ENCODE results near the gene MLLT10. TPM values are rescaled to one million over a fixed set of nuclear protein-coding genes. Genes with fewer than 3 reads are reported as not detected.
A peak's percentile ranks its signal among the peaks of the same experiment; 100 is the strongest.

MLLT10 gene
- total RNA-seq, 1 experiment from 2014 or later = 48.4 TPM

GRCh38 chr10:21776883-21777282 lies 242.9 kb downstream of the MLLT10 start:
- TF ChIP-seq EZH2 (IDR thresholded peaks at IDR 0.05; ENCODE audit: low read depth) (no peak), CTCF (conservative IDR thresholded peaks at IDR 0.05) (no peak)
- CTCF ChIA-PET = no interaction called here

GRCh38 chr10:21791276-21791675 lies 257.2 kb downstream of the MLLT10 start:
- BruUV-seq (replicated peaks) = no TSS peak
- 0 out of 2 replicates have a peak, but pooled peaks cover 4% of the 10 kb centered on the region for H3K9me2 ChIP-seq (ENCODE audit: insufficient read depth)
- no peaks in the 10 kb centered on the region for H4K20me1 ChIP-seq (ENCODE audit: insufficient read depth)
- no peaks in the 10 kb centered on the region for H3K27me3 ChIP-seq (ENCODE audit: insufficient read depth, low read depth)
- H3F3A ChIP-seq (ENCODE audit: insufficient read depth, low read depth) = no peaks in the 10 kb centered on the region
- no peaks in the 10 kb centered on the region for H3K79me2 ChIP-seq (ENCODE audit: low read depth)
- H3K27ac ChIP-seq = no peak overlapping the region
- no peaks in the 10 kb centered on the region for H3K36me3 ChIP-seq (ENCODE audit: low read depth)
- CTCF ChIA-PET = no interaction called here
- DNase-seq = no peak
- H3K4me1 ChIP-seq (replicated peaks; ENCODE audit: insufficient read depth) = no peaks in the 10 kb centered on the region
- no peaks in the 10 kb centered on the region; the same call in 1 of the 2 replicates for H3K9me3 ChIP-seq (ENCODE audit: insufficient read depth, low read depth)
- no peak overlapping the region for H3K4me2 ChIP-seq
- intact Hi-C loops (cut with micrococcal nuclease; ENCODE audit: unreplicated experiment) = no loop called here
- no peak for TF ChIP-seq CTCF (conservative IDR thresholded peaks at IDR 0.05)
- no peak for TF ChIP-seq EZH2 (IDR thresholded peaks at IDR 0.05; ENCODE audit: low read depth)
- H3K4me3 ChIP-seq = no peak overlapping the region
- no peak overlapping the region for H2AFZ ChIP-seq
- POLR2A ChIA-PET (ENCODE audit: unreplicated experiment) = no interaction called here

More at GRCh38 chr10:21776883-21777282, 242.9 kb downstream of the MLLT10 start:
- Histone ChIP-seq H3K9me3 (ENCODE audit: insufficient read depth, low read depth) (no peaks in the 10 kb centered on the region), H3K4me1 (replicated peaks; ENCODE audit: insufficient read depth) (no peaks in the 10 kb centered on the region), H3K27ac (no peak overlapping the region), H3K79me2 (ENCODE audit: low read depth) (no peaks in the 10 kb centered on the region), H3K4me3 (no peak overlapping the region), H3K27me3 (ENCODE audit: insufficient read depth, low read depth) (no peaks in the 10 kb centered on the region), H3K4me2 (no peak overlapping the region), H3K9me2 (ENCODE audit: insufficient read depth) (no peaks in the 10 kb centered on the region), H2AFZ (no peak overlapping the region), H3F3A (ENCODE audit: insufficient read depth, low read depth) (no peaks in the 10 kb centered on the region), H3K36me3 (ENCODE audit: low read depth) (no peaks in the 10 kb centered on the region), H4K20me1 (ENCODE audit: insufficient read depth) (no peaks in the 10 kb centered on the region)
- DNase-seq = no peak
- BruUV-seq (replicated peaks) = no TSS peak
- intact Hi-C loops (cut with micrococcal nuclease; ENCODE audit: unreplicated experiment) = no loop called here
- POLR2A ChIA-PET (ENCODE audit: unreplicated experiment) = no interaction called here

Small RNA genes within 50 kb of the gene (microRNA-seq; reads per million reads assigned to microRNA genes)
- gene MIR1915 (ENCODE audit: borderline number of aligned reads, borderline replicate concordance) = 19.5 reads per million, percentile 31 among the genes with 10 or more reads in this experiment

Other genes with a start within 250 kb of the MLLT10 start
- 0.65 and 1.1 TPM in 2 replicates for gene SKIDA1, start 8.6 kb upstream of the MLLT10 start, total RNA-seq (2021)

All from PC-9 (cell line).